Testis (tissue), 2 donors: ENCODE results near the gene SMCR8.

Experiments
- CTCF ChIP-seq, 3 experiments: fragments of 450-650 bp in 2 of 3; fragments of 200-600 bp in 1 of 3; sonication (generic) in 1 of 3; IDR thresholded peaks; one replicate each; pipeline ENCODE4 v1.5.1; 2016 to 2019; ENCODE audit warnings: antibody characterized with exemption in 3 of 3, mild to moderate bottlenecking in 2 of 3, moderate library complexity in 1 of 3
- POLR2A ChIP-seq: fragments of 450-650 bp; IDR thresholded peaks from one replicate; pipeline ENCODE4 v1.6.1; 2017; ENCODE audit warnings: antibody characterized with exemption, mild to moderate bottlenecking, moderate library complexity

- TF ChIP-seq CTCF (IDR thresholded peaks at IDR 0.05) (no peak), POLR2A (no peak)
These were observed 34.2 kb upstream of the SMCR8 start for GRCh38 chr17:18280766-18281371.
